Measurements from ENCODE around the gene KCTD18.

KCTD18 gene

GRCh38 chr2:200471928-200472645 lies 37.8 kb downstream of the KCTD18 start:
- Histone ChIP-seq H3K4me3 (ENCODE audit: low read depth in 1 of 2, low read length in 1 of 2) (no peak overlapping the region), H3K27ac (no peak overlapping the region), H3K4me1 (ENCODE audit: control insufficient read depth in 1 of 2, insufficient read depth in 1 of 2, low read depth in 1 of 2, low read length in 1 of 2) (no peaks in the 10 kb centered on the region), H3K36me3 (no peaks in the 10 kb centered on the region), H3K9me3 (no peaks in the 10 kb centered on the region), H3K27me3 (no peaks in the 10 kb centered on the region)
- TF ChIP-seq CTCF (IDR thresholded peaks at IDR 0.05) = no peak

GRCh38 chr2:200471324-200471848 lies 38.5 kb downstream of the KCTD18 start:
- Histone ChIP-seq H3K36me3 (no peaks in the 10 kb centered on the region), H3K4me3 (ENCODE audit: low read depth in 1 of 2, low read length in 1 of 2) (no peak overlapping the region), H3K27me3 (no peaks in the 10 kb centered on the region), H3K4me1 (ENCODE audit: control insufficient read depth in 1 of 2, insufficient read depth in 1 of 2, low read depth in 1 of 2, low read length in 1 of 2) (no peaks in the 10 kb centered on the region), H3K9me3 (no peaks in the 10 kb centered on the region), H3K27ac (no peak overlapping the region)
- TF ChIP-seq CTCF (IDR thresholded peaks at IDR 0.05) = no peak

- H3K9me3 ChIP-seq = no peaks in the 10 kb centered on the region
- no peak for TF ChIP-seq CTCF (IDR thresholded peaks at IDR 0.05)
- no peak overlapping the region for H3K4me3 ChIP-seq (ENCODE audit: low read depth in 1 of 2, low read length in 1 of 2)
- H3K27me3 ChIP-seq = no peaks in the 10 kb centered on the region
- H3K36me3 ChIP-seq = no peaks in the 10 kb centered on the region
- H3K27ac ChIP-seq = no peak overlapping the region
- no peaks in the 10 kb centered on the region for H3K4me1 ChIP-seq (ENCODE audit: control insufficient read depth in 1 of 2, insufficient read depth in 1 of 2, low read depth in 1 of 2, low read length in 1 of 2)
These were observed 39.6 kb downstream of the KCTD18 start for GRCh38 chr2:200470230-200470629.

GRCh38 chr2:200469708-200470211 lies 40.1 kb downstream of the KCTD18 start:
- Histone ChIP-seq H3K36me3 (no peaks in the 10 kb centered on the region), H3K27ac (no peak overlapping the region), H3K27me3 (no peaks in the 10 kb centered on the region), H3K9me3 (no peaks in the 10 kb centered on the region), H3K4me1 (ENCODE audit: control insufficient read depth in 1 of 2, insufficient read depth in 1 of 2, low read depth in 1 of 2, low read length in 1 of 2) (no peaks in the 10 kb centered on the region), H3K4me3 (ENCODE audit: low read depth in 1 of 2, low read length in 1 of 2) (no peak overlapping the region)
- TF ChIP-seq CTCF (IDR thresholded peaks at IDR 0.05) = no peak

- Histone ChIP-seq H3K9me3 (no peaks in the 10 kb centered on the region), H3K36me3 (no peaks in the 10 kb centered on the region), H3K27me3 (no peaks in the 10 kb centered on the region), H3K4me3 (ENCODE audit: low read depth in 1 of 2, low read length in 1 of 2) (no peak overlapping the region), H3K4me1 (ENCODE audit: control insufficient read depth in 1 of 2, insufficient read depth in 1 of 2, low read depth in 1 of 2, low read length in 1 of 2) (no peaks in the 10 kb centered on the region), H3K27ac (no peak overlapping the region)
- no peak for TF ChIP-seq CTCF (IDR thresholded peaks at IDR 0.05)
These were observed 41.8 kb downstream of the KCTD18 start for GRCh38 chr2:200467806-200468681.

Data from neutrophil (primary cell).